Endothelial cell of umbilical vein (primary cell): ENCODE data around the gene CPLX1. TPM values are rescaled to one million over a fixed set of nuclear protein-coding genes. Genes with fewer than 3 reads are reported as not detected.

Source experiments
- BruUV-seq: library from RNA; stranded (reverse); fragments of 400-500 nt; replicated peaks from 2 replicates; lab custom pipeline; 2021; lab: Mats Ljungman, UMichigan
- CTCF ChIA-PET: fragments of 300-600, 350-600 bp; sonication (Branson Sonifier 250); formaldehyde crosslinking; loops from one replicate; lab custom pipeline; 2021; ENCODE audit warnings: antibody characterized with exemption, inconsistent platforms; lab: Charles Lee
- POLR2A ChIA-PET: fragments of 300-600, 350-600 bp; sonication (Branson Sonifier 250); formaldehyde crosslinking; loops from one replicate; lab custom pipeline; 2021; ENCODE audit warnings: antibody characterized with exemption, inconsistent platforms; lab: Charles Lee
- DNase-seq: peaks from one replicate; pipeline ENCODE4 v3.0.0-alpha.2; 2011; ENCODE audit warnings: low read depth, low spot score
- FAIRE-seq: peaks from 2 replicates; lab custom pipeline; 2011; peaks lifted over from hg19 to GRCh38; lab: Jason Lieb, UNC
- H2AFZ ChIP-seq: 2 replicates; pipeline ENCODE4 v1.6.0; 2012; ENCODE audit warnings: low read depth, low read length, control low read depth, inconsistent platforms
- H3K27ac ChIP-seq: 2 replicates; pipeline ENCODE4 v1.5.1; 2011; ENCODE audit warnings: low read depth, mild to moderate bottlenecking, control low read depth, low read length, moderate library complexity; ENCODE audit not compliant: insufficient read depth
- H3K27me3 ChIP-seq, 2 experiments: 2 replicates each; pipeline versions ENCODE4 v1.6.0 to v1.6.1; 2011; ENCODE audit warnings: low read length in 2 of 2, mixed read lengths in 1 of 2; ENCODE audit not compliant: control insufficient read depth in 2 of 2, insufficient read depth in 2 of 2
- H3K36me3 ChIP-seq, 2 experiments: 2 replicates in 1 of 2; 3 replicates in 1 of 2; pipeline ENCODE4 v1.5.1; 2011; ENCODE audit warnings: low read length in 2 of 2, mild to moderate bottlenecking in 1 of 2, moderate library complexity in 1 of 2; ENCODE audit not compliant: control insufficient read depth in 2 of 2, insufficient read depth in 2 of 2; ENCODE audit errors: extremely low read depth in 1 of 2
- H3K4me1 ChIP-seq: 3 replicates; pipeline ENCODE4 v1.5.1; 2011; ENCODE audit warnings: mild to moderate bottlenecking, low read length; ENCODE audit not compliant: control insufficient read depth, insufficient read depth; ENCODE audit errors: extremely low read depth
- H3K4me2 ChIP-seq: 2 replicates; pipeline ENCODE4 v1.6.1; 2011; ENCODE audit warnings: low read length, control low read depth, mixed read lengths; ENCODE audit not compliant: insufficient read depth
- H3K4me3 ChIP-seq, 3 experiments: fragments of 200-600 bp in 1 of 3; sonication (generic), shearing (Covaris generic) in 1 of 3; replicated peaks in 1 of 3; 2 replicates each; pipeline ENCODE4 v1.5.1; 2011 to 2016; ENCODE audit warnings: control low read depth in 3 of 3, low read length in 3 of 3, mild to moderate bottlenecking in 2 of 3, inconsistent platforms in 1 of 3, low read depth in 1 of 3, moderate library complexity in 1 of 3; ENCODE audit not compliant: insufficient read depth in 1 of 3
- H3K79me2 ChIP-seq: 2 replicates; pipeline ENCODE4 v1.6.0; 2012; ENCODE audit warnings: low read length, inconsistent platforms; ENCODE audit not compliant: control insufficient read depth, insufficient read depth
- H3K9ac ChIP-seq: replicated peaks from 2 replicates; pipeline ENCODE3; 2011; ENCODE audit warnings: low read length, control low read depth; ENCODE audit not compliant: insufficient read depth; ENCODE audit errors: extremely low read depth
- H3K9me1 ChIP-seq: replicated peaks from 3 replicates; pipeline ENCODE4 v1.6.0; 2011; ENCODE audit warnings: mild to moderate bottlenecking, low read length; ENCODE audit not compliant: control insufficient read depth, insufficient read depth; ENCODE audit errors: extremely low read depth
- H3K9me3 ChIP-seq: replicated peaks from 2 replicates; pipeline ENCODE4 v1.5.1; 2012; ENCODE audit warnings: low read length, inconsistent platforms; ENCODE audit not compliant: control insufficient read depth, insufficient read depth
- H4K20me1 ChIP-seq: replicated peaks from 2 replicates; pipeline ENCODE3; 2011; ENCODE audit warnings: mild to moderate bottlenecking, low read length; ENCODE audit not compliant: control insufficient read depth, insufficient read depth; ENCODE audit errors: extremely low read depth
- JUN ChIP-seq: IDR thresholded peaks from 2 replicates; pipeline ENCODE4 v1.6.1; 2011; ENCODE audit warnings: borderline replicate concordance, low read depth; ENCODE audit not compliant: insufficient read length, insufficient read depth
- POLR2AphosphoS5 ChIP-seq: IDR thresholded peaks from 2 replicates; pipeline ENCODE4 v1.6.1; 2012; ENCODE audit warnings: low read depth, mild to moderate bottlenecking, control low read depth, low read length, moderate library complexity; ENCODE audit not compliant: insufficient read depth
- dilution Hi-C: fragments of 300-500 bp; cut with MboI; formaldehyde crosslinking; loops from one replicate; pipeline ENCODE4 v1.15.0; 2019; ENCODE audit warnings: low sequenced_read_pairs; ENCODE audit not compliant: extremely low pct_ligation_motif_present
- intact Hi-C: fragments of 100-400 bp; cut with micrococcal nuclease; formaldehyde crosslinking; loops from one replicate; pipeline ENCODE4 v1.10.0; 2022
- polyA plus RNA-seq, 4 experiments: library from polyadenylated mRNA; depleted of rRNA in 3 of 4; stranded (reverse) in 3 of 4; unstranded in 1 of 4; fragments of >200 nt; gene quantifications; 2 replicates each; pipeline versions ENCODE4 v1.2.1 to v1.2.3, GENCODE V29; 2011 to 2012; ENCODE audit warnings: missing spikeins in 1 of 4
- total RNA-seq: library from RNA; stranded (reverse); gene quantifications from 2 replicates; pipeline ENCODE4 v1.2.3, GENCODE V29; 2021
- TF ChIP-seq, protein P1 (sequence below), 2 donors: IDR thresholded peaks; 1 replicate in 1 of 2; 2 replicates in 1 of 2; pipeline ENCODE4 v1.5.1; 2011; ENCODE audit warnings: low read length in 2 of 2, mild to moderate bottlenecking in 2 of 2, moderate library complexity in 2 of 2, control low read depth in 1 of 2, inconsistent platforms in 1 of 2, low read depth in 1 of 2; ENCODE audit not compliant: insufficient read depth in 1 of 2; ENCODE audit errors: extremely low read depth in 1 of 2

The CPLX1 gene
- total and polyA plus RNA-seq, 2 donors (not counting 3 experiments of a cell fraction or from before 2014, with no cell fraction given) = 1.0 to 1.8 TPM

DNA sequence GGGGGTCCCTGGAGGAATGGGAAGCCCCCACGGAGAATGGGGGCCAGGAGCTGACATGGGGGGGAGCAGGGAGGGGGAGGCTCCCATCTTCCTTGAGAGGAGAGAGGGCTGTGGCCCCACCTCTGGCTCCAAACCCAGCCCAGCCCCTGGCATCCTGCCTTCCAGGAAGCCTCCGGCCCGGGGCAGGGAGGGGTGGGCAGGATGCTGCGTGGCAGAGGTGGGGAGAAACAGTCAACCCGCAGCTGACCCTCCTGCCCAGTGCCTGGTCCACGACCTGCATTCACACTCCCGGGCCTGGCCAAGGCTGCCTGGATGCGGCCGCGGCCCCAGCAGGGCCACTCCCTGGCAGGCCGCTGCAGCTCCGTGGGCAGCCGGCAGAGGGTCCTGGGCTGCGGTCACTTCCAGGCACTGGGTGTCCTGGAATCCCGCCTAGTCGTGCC is 39.0 kb downstream of the CPLX1 start:
- no peak overlapping the region for H3K27ac ChIP-seq
- dilution Hi-C loops (no loop called here), intact Hi-C loops (loop anchor here (1.0 kb wide), 1 partner anchor 200 kb away; the partner anchor contains the start of gene IDUA)
- peak overlapping the region; percentile 69 for H2AFZ ChIP-seq
- peaks cover 1 to 4% of the 10 kb centered on the region in 2 experiments for H3K27me3 ChIP-seq
- ChIA-PET CTCF (interaction anchor here (1.2 to 1.3 kb wide), 2 partner anchors 42 to 200 kb away, joined by 3 to 5 read pairs; partner anchors contain the start of gene IDUA), POLR2A (interaction anchor here (0.6 to 1.2 kb wide), 2 partner anchors 13 to 614 kb away, joined by 3 to 4 read pairs; no protein-coding TSS in a partner anchor)
- no peaks in the 10 kb centered on the region for H3K36me3 ChIP-seq
- no peaks in the 10 kb centered on the region for H3K9me3 ChIP-seq
- DNase-seq (peak; percentile 35), FAIRE-seq (peak; percentile 48)
- no peak overlapping the region for H3K4me2 ChIP-seq
- no peaks in the 10 kb centered on the region for H3K9me1 ChIP-seq
- TF ChIP-seq, protein P1, sequence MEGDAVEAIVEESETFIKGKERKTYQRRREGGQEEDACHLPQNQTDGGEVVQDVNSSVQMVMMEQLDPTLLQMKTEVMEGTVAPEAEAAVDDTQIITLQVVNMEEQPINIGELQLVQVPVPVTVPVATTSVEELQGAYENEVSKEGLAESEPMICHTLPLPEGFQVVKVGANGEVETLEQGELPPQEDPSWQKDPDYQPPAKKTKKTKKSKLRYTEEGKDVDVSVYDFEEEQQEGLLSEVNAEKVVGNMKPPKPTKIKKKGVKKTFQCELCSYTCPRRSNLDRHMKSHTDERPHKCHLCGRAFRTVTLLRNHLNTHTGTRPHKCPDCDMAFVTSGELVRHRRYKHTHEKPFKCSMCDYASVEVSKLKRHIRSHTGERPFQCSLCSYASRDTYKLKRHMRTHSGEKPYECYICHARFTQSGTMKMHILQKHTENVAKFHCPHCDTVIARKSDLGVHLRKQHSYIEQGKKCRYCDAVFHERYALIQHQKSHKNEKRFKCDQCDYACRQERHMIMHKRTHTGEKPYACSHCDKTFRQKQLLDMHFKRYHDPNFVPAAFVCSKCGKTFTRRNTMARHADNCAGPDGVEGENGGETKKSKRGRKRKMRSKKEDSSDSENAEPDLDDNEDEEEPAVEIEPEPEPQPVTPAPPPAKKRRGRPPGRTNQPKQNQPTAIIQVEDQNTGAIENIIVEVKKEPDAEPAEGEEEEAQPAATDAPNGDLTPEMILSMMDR (IDR thresholded peaks at IDR 0.05; ENCODE audit: extremely low read depth in 1 of 2, insufficient read depth in 1 of 2, low read depth in 1 of 2, low read length in 2 of 2) = peak; percentile 55 to 83
- no peak for TF ChIP-seq JUN
- TF ChIP-seq POLR2AphosphoS5 = no peak
- peaks cover 9% of the 10 kb centered on the region for H3K4me1 ChIP-seq
- no peak overlapping the region for H3K9ac ChIP-seq
- H3K79me2 ChIP-seq = no peaks in the 10 kb centered on the region
- no peaks in the 10 kb centered on the region for H4K20me1 ChIP-seq
- no TSS peak for BruUV-seq
- no peak overlapping the region for H3K4me3 ChIP-seq
